Measurements from ENCODE around the gene TMEM72. TPM values are rescaled to one million over a fixed set of nuclear protein-coding genes. Genes with fewer than 3 reads are reported as not detected.

TMEM72 gene
- total RNA-seq, 1 experiment from 2014 or later = not detected

DNA sequence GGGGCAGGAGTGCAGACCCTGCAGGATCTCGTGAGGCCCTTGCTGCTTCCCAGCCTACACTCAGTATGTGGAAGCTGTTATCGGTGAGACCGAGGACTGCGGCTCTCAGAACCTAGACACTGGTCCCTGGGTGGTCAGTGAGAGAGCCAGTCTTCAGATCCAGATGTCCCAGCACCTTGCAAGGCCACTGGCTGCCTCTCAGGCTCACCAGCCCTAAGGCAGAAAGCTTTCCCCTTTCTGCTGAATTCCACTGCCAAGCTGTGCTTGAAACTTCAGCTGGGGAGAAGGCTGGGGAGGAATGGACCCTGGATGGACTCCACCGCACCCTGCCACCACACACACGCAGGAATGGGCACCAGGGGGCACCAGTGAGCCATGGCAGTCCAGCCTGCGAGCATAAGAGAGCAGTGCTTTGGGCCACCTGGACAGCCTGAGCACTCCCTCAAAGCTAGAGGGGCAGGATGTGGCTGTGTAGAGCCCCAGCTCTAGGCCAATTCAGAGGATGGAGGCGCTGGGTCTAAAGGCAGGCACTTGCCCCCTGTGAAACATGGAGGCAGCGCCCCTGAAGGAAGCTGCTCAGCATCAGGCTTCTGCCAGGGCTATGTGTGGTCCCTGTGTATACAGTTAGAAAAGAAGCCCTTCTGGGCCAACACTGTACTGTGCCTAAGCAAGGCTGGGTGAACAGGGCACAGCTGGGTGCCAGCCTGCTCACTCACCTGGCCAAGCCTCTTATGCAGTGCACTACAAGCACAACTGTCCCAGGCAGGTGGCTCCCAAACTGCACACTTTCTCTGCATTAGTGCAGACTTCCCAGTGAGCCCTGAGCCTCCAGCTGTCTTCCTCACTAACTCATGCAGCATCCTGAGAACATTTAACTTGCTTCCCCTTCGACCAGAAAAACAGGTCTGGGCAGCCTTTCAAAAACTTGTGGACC, 21.6 kb downstream of the TMEM72 start:
- peak; percentile 63 for DNase-seq (ENCODE audit: extremely low read depth, low read depth)

DNA sequence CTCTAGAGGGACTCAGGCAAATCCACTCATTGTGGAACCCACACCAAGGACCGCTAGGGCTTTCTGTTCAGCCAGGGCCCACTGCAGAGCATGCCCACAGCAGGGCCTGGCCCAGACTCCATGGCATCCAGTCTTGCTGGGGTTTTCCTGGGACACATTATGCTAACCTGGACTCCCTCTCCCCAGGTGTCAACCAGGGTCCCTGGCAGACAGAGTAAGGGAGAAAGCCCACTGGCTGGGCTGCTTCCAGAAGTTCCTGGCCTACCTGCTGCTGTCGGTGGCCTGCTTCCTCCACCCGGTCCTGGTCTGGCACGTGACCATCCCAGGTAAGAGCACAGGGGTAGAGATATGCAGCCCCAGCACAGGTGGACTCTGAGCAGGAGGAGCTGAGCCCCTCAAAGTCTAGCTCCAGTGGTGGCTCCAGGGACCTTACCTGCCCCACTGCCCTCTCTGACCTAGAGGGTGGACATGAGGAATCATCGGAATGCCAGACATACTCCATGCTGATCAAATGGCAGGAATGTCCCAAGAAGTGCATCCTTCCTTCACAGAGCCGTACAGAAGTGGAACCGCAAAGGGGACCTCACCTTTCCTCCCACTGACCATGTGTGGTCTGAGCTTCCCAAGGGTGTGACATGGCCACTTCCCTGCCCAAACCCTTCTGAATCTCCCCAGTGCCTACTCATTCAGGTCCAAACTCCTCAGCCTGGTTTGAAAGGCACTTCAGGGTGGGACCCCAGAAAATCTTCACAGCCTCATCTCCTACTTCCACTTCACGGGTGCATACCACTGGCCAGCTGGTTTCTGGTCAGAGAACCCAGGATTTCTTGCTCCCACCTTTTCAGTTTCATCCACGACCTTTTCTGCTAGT, 22.5 kb downstream of the TMEM72 start:
- no peak for DNase-seq (ENCODE audit: extremely low read depth, low read depth)

DNA sequence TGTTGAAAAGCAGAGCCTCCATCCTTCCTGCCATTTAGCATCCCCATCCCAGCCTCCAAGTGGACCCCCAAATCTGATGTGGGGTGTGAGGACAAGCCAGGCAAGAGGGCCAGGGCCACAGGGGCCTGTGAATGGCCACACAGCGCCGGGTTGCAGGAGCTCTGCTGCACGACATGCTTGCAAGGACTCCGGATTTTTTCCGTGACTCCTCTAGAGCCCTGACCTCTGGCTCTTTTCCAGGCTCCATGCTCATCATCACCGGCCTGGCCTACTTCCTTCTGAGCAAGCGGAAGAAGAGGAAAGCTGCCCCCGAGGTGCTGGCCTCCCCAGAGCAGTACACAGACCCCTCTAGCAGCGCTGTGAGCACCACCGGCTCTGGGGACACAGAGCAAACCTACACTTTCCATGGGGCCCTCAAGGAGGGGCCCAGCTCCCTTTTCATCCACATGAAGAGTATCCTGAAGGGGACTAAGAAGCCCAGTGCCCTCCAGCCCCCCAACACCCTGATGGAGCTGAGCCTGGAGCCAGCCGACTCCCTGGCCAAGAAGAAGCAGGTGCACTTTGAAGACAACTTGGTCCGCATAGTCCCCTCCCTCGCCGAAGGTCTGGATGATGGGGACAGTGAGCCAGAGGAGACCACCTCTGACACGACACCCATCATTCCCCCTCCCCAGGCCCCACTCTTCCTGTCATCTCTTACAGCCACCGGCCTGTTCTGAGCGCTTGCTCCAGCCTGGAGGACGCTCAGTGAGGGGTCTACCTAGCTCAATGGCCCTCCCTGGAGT, 23.5 kb downstream of the TMEM72 start:
- DNase-seq (ENCODE audit: extremely low read depth, low read depth) = no peak

DNA sequence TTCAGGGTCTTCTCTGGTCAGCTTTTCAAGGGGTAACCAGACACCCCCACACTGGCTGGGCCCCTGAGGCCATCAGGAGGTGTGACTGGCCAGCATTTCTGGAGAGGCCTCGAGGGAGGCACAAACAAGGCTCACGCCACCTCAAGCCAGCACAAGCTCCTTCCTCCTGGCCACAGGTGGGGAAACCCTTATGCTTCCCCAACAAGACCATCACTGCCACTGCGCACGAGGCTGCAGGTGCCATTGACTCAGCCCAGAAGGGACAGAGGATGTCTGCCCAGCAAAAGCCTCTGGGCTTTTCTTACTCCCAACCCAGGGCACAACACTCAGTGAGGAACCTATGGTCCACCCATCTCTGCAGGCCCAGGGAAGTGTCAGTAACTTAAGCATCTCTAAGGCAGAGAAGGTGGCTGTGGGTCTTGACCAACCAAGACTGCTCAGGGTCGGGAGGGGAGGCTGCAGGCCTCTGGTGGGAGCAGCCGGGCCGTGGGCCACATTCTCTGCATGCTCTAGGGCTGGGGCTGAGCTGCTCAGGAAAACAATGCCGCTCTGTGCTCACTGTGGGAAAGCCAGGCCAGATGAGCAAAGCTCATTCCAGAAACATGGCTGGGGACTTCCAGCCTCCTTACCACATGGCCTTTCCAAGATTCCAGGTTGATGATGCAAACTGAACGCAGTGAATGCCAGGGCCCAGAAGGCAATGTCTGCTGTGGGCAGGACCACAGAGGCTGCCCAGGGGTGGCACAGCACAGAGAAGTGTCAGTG, 24.2 kb downstream of the TMEM72 start:
- DNase-seq (ENCODE audit: extremely low read depth, low read depth) = no peak

DNA sequence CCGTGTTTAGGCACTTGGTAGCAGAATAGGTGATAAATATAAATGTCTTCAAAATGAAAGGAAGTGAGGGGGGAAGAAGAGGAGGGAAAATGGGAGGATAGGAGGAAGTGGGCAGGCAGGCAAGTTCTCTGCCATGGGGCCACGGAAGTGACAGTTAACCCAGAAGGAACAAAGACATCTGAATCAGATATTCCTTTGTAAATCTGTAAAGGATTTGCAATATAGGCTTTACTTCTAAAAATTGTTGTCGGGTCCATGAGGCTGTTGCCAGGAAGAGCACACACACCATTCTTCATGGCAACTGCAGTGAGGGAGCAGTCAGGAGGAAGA, 24.8 kb downstream of the TMEM72 start:
- DNase-seq (ENCODE audit: extremely low read depth, low read depth) = no peak

DNA sequence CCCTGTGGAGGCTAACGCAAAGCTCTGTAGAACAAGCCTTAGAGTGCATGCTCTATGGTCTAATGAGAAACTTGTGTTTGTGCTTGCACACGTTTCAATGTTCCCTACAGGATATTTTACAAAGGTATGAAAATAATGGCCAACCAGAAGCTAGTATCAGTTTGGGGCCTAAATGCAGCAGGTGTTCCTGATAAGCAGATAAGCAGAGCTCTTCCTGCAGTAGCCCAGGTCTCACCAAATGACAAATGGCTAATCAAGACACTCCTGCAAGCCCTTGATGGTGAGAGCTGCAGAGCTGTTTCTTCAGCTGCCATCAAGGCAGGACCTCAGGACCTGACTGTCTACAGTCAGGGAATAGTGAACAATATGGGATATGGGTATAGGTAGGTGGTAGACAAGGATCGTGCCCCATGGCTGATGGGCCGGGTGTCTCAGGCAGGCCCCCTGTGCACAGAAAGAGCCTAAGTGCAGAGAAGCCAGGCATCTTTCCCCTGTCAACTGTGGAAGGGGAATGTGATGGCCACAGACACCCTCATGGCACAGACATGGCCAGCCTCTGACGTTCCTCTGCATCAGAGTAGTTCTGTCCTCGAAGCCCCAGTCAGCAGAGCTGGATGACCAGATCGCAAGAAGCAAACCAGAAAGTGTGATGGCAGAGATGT, 25.3 kb downstream of the TMEM72 start:
- no peak for DNase-seq (ENCODE audit: extremely low read depth, low read depth)

DNA sequence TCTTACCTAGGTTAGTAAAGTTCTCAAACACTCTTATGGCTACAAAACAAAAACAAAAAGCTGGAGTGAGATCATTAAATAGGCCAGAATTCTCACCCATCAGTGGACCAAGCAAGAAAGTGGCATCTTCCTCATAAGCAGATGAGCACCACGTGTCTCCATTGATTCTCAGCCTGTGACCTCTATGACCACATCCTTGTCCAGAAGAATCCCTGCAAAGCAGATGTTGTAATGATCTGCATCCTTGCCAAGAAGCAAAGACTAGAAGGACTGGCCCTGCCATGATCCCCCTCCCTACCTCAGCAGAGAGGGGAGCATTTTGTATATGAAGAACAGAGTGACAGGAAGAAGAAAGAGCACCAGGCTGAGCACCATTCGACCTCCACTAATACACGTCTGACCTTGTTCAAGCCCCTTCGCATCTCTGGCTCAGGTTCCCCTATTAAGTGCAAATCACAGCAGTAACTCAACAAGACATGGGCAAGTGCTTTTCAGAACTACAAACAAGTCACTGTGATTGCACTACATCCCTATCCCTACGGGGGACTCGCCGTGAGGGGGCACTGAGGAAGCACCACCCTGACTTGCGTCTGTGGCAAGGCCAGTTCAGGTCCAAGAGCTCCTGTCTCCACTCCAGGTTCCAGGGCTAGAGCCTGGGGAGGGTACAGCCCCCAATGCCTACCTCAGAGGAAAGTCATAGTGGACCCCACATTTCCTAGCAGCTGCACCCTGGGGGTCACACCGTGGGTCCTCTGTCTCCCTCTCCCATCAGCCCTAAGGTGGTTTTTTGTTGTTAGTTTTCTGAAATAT, 26.3 kb downstream of the TMEM72 start:
- DNase-seq (ENCODE audit: extremely low read depth, low read depth) = no peak

DNA sequence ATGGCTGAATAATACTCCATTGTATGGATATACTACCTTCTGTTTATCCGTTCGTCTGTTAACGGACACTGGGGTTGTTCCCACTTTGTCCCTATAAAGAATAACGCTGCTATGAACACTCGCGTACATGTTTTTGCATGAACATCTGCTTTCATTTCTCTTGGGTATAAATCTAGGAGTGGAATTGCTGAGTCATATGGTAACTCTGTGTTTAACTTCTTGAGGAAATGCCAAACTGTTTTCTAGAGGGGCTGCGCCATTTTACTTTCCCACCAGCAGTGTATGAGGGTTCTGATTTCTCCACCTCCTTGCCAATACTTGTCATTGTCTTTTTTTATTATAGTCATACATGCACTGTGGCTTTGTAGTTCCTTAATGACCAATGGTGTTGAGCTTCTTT, 27.8 kb downstream of the TMEM72 start:
- no peak for DNase-seq (ENCODE audit: extremely low read depth, low read depth)

DNA sequence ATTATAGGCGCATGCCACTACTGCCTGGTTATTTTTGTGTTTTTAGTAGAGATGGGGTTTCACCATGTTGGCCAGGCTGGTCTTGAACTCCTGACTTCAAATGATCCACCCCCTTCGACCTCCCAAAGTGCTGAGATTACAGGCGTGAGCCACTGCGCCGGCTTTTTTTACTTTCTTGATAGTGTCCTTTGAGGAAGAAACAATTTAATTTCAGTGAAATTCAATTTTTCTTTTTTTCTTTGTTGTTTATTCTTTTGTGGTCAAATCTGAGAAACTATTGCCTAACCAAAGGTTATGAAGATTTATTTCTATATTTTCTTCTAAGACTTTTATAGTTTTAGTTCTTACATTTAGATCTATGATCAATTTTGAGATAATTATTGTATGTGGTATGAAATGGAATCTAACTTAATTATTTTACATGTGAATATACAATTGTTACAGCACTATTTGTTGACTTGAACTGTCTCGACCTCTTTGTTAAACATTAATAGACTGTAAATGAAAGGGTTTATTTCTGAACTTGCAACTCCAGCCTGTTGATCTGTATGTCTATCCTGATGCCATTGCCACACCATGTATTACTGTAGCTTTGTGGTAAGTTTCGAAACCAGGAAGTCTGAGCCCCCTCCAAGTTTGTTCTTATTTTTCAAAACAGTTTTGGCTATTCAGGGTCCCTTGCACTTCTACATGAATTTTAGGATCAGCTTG, 28.7 kb downstream of the TMEM72 start:
- no peak for DNase-seq (ENCODE audit: extremely low read depth, low read depth)

DNA sequence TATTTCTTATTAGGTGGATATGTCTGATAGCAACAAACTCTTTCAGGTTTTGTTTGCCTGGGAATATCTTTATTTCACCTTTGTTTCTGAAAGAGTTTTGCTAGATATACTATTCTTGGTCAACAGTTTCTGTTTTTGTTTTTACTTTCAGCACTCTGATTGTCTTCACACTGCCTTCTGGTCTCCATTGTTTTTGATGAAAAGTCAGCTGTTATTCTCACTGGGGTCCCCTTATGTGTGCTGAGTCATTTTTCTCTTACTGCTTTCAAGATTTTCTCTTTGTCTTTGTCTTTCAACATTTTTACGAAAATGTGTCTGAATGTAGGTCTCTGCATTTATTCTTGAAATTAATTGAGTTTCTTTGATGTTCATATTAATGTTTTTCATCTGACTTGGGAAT, 33.2 kb downstream of the TMEM72 start:
- no peak for DNase-seq (ENCODE audit: extremely low read depth, low read depth)

DNA sequence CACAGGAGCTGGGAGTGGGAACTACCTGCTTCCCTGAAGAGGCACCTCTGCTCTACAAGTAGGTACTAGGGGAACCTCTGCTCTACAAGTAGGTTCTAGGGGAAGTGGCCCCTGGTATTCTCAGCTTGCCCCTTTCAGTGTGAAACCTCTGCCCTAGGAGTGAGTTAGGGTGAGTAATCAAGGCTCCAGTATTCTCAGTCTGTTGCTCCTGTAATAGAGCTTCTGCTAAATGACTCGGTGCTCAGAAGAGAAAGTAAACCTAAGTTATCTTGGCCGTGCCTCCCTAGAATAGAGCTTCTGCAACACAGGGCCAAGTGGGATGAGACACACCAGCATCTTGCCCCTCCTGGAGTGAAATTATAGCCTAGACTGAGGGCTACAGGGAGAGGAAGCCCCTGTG, 35.1 kb downstream of the TMEM72 start:
- no peak for DNase-seq (ENCODE audit: extremely low read depth, low read depth)

DNA sequence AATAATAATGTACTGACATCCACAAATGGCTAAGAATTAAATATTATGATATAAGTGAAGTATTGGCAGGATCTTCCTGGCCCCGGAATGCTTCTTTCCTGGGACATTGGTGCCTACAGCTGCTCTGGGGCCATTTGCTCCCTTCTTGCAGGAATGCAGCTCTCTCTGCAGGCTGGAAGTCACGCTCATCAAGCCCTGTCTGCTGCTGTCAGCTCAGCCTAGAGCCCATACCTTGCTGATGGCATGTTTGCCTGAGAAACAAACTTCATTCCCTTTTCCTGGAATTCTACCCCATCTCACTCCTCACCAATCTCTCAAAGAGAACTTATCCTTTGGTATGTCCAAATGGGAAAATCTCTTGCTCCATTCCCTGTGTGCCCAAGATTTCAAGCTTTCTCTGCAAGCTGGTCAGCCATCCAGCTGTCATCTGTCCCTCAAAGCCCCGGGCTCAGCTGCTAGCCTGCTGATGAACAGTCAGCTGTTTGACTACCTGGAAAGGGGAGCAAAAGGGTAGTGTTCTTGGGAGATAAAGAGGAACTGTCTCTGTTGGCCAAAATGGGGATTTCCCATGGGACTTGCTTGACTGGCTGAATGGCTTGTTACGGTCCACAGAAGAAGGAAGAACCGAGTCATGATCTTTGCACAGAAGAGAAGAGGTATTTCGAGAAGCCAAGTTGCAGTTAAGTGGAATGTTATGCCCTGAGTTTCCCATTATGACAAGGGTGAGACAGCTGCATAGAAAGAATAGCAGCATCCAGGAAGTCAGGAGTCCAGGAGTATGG, 36.4 kb downstream of the TMEM72 start:
- DNase-seq (ENCODE audit: extremely low read depth, low read depth) = no peak

DNA sequence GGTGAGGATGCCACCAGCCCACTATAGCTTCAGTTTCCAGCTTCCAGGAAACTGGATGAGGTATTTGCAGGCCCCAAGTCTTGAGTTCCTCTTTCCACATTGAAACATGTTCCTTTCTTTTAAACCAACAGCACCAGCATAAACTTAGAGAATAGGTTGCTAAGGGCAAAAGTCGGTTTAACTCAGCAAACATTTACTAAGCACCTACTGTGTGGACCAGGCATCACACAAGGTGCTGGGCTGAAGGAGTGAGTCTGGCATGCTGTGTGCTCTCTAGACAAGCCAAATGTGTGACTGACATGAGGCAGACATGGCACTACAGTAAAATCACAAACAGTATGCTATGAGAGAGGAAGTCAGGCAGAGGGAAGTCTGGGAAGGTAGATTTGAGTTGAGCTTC, 37.5 kb downstream of the TMEM72 start:
- no peak for DNase-seq (ENCODE audit: extremely low read depth, low read depth)

DNA sequence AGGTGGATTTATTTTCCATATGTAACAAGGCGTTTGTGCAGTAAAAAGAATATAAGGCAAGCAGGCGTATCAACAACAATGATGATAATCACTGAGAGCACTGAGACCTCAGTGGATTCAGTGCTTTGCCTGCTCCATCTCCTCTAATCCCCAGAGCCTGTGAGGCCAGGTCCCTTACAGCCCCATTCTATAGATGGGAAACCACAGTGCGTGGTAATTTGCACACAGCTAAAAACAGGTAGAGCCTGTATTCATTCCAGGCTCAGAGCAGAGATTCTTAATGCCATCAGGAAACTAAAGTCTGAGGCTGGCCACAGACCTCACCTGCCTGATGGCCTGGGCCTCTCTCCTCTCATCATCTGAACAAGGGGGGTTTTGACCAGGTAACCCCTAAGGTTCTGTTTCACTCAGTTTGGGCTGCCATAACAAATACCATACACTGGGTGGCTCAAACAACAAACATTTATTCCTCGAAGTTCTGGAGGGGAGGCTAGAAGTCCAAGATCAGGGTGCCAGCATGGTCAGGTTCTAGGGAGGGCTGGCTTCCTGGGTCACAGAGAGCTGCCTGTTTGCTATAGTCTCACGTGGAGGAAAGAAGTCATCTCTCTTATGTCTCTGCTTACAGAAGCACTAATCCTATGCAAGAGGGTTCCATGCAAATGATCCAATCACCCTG, 38.1 kb downstream of the TMEM72 start:
- no peak for DNase-seq (ENCODE audit: extremely low read depth, low read depth)

DNA sequence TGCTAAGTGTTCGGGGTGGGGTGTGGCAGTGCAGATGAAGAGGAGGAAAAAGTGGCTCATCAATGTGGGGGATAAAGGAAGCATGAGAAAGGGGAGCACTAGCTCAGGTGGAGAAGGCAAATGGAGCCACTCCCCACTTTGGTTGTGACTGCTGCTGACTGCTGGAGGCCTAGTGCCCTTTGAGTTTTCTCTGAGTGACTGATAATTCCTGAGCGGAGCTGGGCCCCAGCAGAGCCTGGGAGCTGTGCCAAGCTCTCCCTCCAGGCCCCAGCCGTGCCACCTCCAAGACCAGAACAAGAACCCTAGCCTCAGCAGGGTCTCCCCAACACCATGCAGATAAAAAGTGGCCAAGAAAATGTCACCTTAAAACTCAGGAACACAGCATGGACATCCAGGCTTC, 38.8 kb downstream of the TMEM72 start:
- DNase-seq (ENCODE audit: extremely low read depth, low read depth) = no peak

DNA sequence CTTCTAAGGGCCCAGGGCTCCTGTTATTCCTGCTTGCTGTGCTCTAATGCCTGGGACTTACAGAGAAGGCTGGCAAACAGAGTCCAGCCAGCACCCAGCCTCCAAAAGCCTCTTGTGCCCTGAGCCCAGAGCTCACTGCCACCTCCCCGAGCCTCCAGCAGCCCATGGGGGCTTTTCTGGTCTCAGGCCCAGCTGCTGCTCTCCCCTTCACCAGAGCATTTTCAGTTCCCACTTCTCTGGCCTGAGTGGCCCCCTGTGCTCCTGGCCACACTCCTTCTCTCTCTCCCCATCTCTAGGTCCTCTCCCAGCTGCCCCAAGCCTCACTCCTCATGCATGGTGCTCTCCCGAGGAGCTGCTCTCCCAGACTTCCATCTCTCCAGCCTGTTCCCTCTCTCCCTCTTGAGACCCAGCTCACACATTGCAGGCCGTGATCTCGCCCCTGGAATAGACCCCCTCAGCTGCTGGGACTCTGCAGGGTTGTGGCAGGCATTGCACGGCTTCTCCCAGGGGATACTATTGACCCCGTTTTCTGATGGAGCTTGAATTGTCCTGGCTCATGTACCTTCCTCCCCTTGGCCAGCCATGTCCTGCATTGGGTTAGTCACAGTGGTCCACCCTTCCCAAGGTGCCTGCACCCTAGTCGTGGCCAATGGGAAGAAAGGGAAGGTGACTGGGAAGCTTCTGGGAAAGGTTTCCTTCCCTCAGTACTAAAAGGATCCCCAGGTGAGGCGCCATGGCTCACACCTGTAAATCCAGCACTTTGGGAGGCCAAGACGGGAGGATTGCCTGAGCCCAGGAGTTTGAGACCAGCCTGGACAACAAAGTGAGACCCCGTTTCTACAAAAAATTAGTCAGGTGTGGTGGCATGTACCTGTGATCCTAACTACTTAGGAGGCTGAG, 39.4 kb downstream of the TMEM72 start:
- DNase-seq (ENCODE audit: extremely low read depth, low read depth) = no peak
